Right lobe of liver (tissue), 6 donors: ENCODE measurements around the gene SLC17A4. TPM values are rescaled to one million over a fixed set of nuclear protein-coding genes. Genes with fewer than 3 reads are reported as not detected.
"Not testable (repeated sequence)": the region's sequence is repeated elsewhere in the genome, so short reads cannot be mapped to it uniquely, and the experiment has no call there.

Experiments used
- ATAC-seq, 4 donors: fragments of 200-7000 bp; cut with Tn5 transposase; one replicate each; pipeline ENCODE4 v1.9.1; 2020; ENCODE audit warnings: mild to moderate bottlenecking in 4 of 4, moderate library complexity in 4 of 4
- DNase-seq, 3 donors: peaks; one replicate each; pipeline ENCODE4 v3.0.0-alpha.2; 2020
- H3K27ac ChIP-seq, 3 donors: fragments of 200-600 bp; one replicate each; pipeline ENCODE4 v1.8.0; 2022
- H3K27me3 ChIP-seq, 2 donors: fragments of 200-600 bp; one replicate each; pipeline ENCODE4 v1.8.0; 2022
- H3K36me3 ChIP-seq, 4 donors: fragments of 200-600 bp; sonication (generic) in 1 of 4; one replicate each; pipeline versions ENCODE4 v1.5.1 to v1.8.0; 2017 to 2022; ENCODE audit warnings: control low read depth in 1 of 4
- H3K4me1 ChIP-seq, 4 donors: fragments of 200-600 bp; sonication (generic) in 1 of 4; one replicate each; pipeline versions ENCODE4 v1.5.1 to v1.8.0; 2017 to 2022; ENCODE audit warnings: control low read depth in 1 of 4
- H3K4me3 ChIP-seq, 3 donors: fragments of 200-600 bp; one replicate each; pipeline ENCODE4 v1.8.0; 2022
- H3K9me3 ChIP-seq, 4 donors: fragments of 200-600 bp; sonication (generic) in 1 of 4; one replicate each; pipeline versions ENCODE4 v1.5.1 to v1.8.0; 2017 to 2022; ENCODE audit warnings: control low read depth in 1 of 4
- POLR2A ChIP-seq: fragments of 450-650 bp; IDR thresholded peaks from one replicate; pipeline ENCODE4 v1.6.1; 2017; ENCODE audit warnings: antibody characterized with exemption, mild to moderate bottlenecking
- WGBS: methylation state at CpG from one replicate; pipeline ENCODE4 v1.1.6; 2018; ENCODE audit warnings: low coverage, low lambda C conversion rate; ENCODE audit not compliant: insufficient coverage; ENCODE audit errors: missing lambda C conversion rate; 5-methylcytosine and 5-hydroxymethylcytosine counted together
- intact Hi-C, 2 donors: fragments of 100-400 bp; cut with DNase I; formaldehyde crosslinking; loops; one replicate each; pipeline versions ENCODE4 v1.11.2 to v1.14.1; 2022
- total RNA-seq, 6 experiments: library from RNA; depleted of rRNA in 2 of 6; stranded (reverse); fragments of >200 nt in 2 of 6; fragmentation: NEBNext Ultra II Directional in 3 of 6; extraction: Animal tissue kit (Norgen Biotek cat#: 25700) in 3 of 6; gene quantifications; one replicate each; pipeline versions ENCODE4 v1.1.0 to v1.2.4, GENCODE V29; 2016 to 2023
- TF ChIP-seq, protein P1 (sequence below), 4 donors: fragments of 200-600 bp in 3 of 4; fragments of 450-650 bp in 1 of 4; IDR thresholded peaks; one replicate each; pipeline versions ENCODE4 v1.5.1 to v1.8.0; 2016 to 2022; ENCODE audit warnings: antibody characterized with exemption in 4 of 4, mild to moderate bottlenecking in 2 of 4
- donor health status: DM: no; HTN: yes; CAD: no.
- donor health status: DM: no; HTN: no; CAD: no.
- donor health status: DM: no; HTN: no; CAD: no.
- donor health status: DM: no; HTN: yes; CAD: no.
- donor health status: DM: no; HTN: yes; CAD: no.

SLC17A4 gene
- total RNA-seq, 6 experiments from 2014 or later = 6.8 to 23.7 (median 19.5) TPM

DNA sequence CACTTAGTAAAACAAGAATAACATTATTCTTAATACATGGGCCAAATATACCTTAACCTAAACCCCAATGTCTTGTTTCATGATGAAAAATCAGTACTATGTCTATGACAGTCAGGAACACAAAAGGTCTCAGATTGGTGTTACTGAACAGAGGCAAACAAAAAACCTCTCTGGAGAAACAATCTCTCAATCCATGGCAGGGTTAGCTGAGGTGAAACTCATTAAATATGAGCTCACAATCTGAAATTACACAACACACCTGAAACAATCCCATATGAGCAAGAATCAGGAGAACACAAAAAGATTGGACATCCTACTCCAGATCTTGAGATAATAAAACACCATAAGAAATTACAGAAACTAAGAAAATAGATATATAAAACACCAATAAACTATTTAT lies 6.5 kb upstream of the SLC17A4 start:
- ATAC-seq = peak; percentile 69 to 82 (median 70)
- Histone ChIP-seq H3K27ac (peak overlapping the region in 2 of 3 donors; percentile 1 to 10), H3K27me3 (no peaks in the 10 kb centered on the region), H3K4me1 (peaks cover 0 to 29% (median 11%) of the 10 kb centered on the region in 4 donors), H3K9me3 (no peaks in the 10 kb centered on the region), H3K4me3 (no peak overlapping the region), H3K36me3 (no peaks in the 10 kb centered on the region)
- intact Hi-C loops = no loop called here
- TF ChIP-seq, protein P1, sequence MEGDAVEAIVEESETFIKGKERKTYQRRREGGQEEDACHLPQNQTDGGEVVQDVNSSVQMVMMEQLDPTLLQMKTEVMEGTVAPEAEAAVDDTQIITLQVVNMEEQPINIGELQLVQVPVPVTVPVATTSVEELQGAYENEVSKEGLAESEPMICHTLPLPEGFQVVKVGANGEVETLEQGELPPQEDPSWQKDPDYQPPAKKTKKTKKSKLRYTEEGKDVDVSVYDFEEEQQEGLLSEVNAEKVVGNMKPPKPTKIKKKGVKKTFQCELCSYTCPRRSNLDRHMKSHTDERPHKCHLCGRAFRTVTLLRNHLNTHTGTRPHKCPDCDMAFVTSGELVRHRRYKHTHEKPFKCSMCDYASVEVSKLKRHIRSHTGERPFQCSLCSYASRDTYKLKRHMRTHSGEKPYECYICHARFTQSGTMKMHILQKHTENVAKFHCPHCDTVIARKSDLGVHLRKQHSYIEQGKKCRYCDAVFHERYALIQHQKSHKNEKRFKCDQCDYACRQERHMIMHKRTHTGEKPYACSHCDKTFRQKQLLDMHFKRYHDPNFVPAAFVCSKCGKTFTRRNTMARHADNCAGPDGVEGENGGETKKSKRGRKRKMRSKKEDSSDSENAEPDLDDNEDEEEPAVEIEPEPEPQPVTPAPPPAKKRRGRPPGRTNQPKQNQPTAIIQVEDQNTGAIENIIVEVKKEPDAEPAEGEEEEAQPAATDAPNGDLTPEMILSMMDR (IDR thresholded peaks at IDR 0.05) = no peak
- no peak for TF ChIP-seq POLR2A
- no peak for DNase-seq

DNA sequence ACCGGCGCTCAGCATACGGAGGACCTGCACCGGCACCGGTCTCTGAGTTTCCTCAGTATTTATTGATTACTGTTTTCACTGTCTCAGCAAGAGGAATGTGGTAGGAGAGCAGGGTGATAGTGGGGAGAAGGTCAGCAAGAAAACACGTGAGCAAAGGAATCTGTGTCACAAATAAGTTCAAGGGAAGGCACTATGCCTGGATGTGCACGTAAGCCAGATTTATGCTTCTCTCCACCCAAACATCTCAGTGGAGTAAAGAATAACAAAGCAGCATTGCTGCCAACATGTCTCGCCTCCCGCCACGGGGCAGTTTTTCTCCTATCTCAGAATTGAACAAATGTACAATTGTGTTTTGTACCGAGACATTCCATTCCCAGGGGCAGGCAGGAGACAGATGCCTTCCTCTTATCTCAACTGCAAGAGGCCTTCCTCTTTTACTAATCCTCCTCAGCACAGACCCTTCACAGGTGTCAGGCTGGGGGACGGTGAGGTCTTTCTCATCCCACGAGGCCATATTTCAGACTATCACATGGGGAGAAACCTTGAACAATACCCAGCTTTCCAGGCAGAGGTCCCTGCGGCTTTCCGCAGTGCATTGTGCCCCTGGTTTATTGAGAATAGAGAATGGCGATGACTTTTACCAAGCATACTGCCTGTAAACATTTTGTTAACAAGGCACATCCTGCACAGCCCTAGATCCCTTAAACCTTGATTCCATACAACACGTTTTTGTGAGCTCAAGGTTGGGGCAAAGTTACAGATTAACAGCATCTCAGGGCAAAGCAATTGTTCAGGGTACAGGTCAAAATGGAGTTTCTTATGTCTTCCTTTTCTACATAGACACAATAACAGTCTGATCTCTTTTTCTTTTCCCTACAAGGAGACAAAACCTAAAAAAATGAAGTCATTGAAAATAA lies 5.7 kb upstream of the SLC17A4 start:
- Histone ChIP-seq H3K4me1 (peaks cover 0 to 29% (median 14%) of the 10 kb centered on the region in 4 donors), H3K27ac (peak overlapping the region in 2 of 3 donors; percentile 1 to 10)
- ATAC-seq, H3K27me3 ChIP-seq, H3K9me3 ChIP-seq, H3K4me3 ChIP-seq, H3K36me3 ChIP-seq, DNase-seq, intact Hi-C loops: not testable (repeated sequence)
- 22% methylated on average over 10 of the region's 17 CpGs for WGBS

DNA sequence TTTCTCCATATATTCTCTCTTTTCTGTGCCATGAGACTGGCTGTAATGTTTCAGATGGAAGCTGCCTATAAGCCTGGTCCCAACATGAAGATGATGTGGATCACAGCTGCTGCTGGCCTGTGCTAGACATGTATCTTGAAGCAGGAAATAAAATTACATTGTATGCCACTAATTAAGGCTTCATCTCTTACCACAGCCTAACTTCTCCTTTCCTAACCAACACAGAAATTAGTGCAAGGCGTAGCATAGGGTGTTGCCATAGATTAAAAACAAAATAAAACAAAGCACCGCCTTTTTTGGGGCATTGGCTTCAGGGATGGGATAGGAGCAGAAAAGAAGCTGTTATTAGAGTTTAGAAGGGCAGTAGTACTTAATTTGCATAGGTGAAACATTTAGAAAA lies 4.7 kb upstream of the SLC17A4 start:
- Histone ChIP-seq H3K4me3 (no peak overlapping the region), H3K27ac (no peak overlapping the region), H3K4me1 (peaks cover 0 to 33% (median 14%) of the 10 kb centered on the region in 4 donors), H3K36me3 (no peaks in the 10 kb centered on the region), H3K27me3 (no peaks in the 10 kb centered on the region), H3K9me3 (no peaks in the 10 kb centered on the region)
- DNase-seq (no peak), ATAC-seq (no peak)
- intact Hi-C loops = no loop called here
- TF ChIP-seq POLR2A = no peak
- TF ChIP-seq, protein P1 (IDR thresholded peaks at IDR 0.05) = no peak
- 45% methylated on average over 2 of the region's 2 CpGs for WGBS

DNA sequence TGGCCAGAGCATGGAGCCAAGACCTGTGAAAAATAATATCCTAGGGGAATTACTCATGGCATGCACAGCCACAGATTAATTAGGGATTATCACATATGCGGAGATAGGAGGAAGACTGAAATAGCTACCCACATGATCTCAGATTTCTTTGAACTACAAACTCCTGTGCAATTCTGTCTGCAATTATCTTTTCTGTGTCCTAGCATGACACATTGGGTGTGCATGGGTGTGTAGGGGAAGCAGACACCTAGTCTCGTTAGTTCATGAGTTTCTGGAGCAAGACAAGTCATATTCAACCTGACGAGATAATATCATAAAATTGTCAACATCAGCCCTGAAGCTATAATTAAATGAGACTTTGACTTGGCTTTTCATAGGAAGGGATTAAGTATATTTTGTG lies 3.6 kb upstream of the SLC17A4 start:
- H3K27ac ChIP-seq = no peak overlapping the region
- WGBS = 56% methylated on average over 3 of the region's 3 CpGs
- intact Hi-C loops = no loop called here

DNA sequence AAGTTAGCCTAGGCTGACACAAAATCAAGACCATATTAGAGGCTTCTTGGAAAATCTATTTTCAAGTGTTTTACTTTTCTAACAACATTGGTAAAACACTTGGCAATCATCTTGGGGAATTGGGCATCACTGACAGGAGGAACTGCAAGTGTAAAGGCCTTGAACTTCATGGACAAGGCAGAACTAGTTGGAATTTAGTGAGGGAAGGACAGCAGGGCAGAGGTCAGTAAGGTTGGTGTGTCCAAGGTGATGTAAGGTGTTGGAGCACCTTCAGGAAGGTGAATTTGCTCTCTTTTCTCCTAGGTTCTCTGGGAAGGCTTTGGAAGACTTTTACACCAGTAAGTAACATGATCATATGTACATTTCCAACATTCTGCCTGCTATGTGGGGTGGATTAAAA lies 1.5 kb upstream of the SLC17A4 start:
- intact Hi-C loops = no loop called here
- H3K4me3 ChIP-seq = no peak overlapping the region
- H3K9me3 ChIP-seq = no peaks in the 10 kb centered on the region
- no peaks in the 10 kb centered on the region for H3K27me3 ChIP-seq
- ATAC-seq = no peak
- TF ChIP-seq, protein P1 (IDR thresholded peaks at IDR 0.05) = no peak
- no peak for TF ChIP-seq POLR2A
- peaks cover 0 to 28% (median 6%) of the 10 kb centered on the region in 4 donors for H3K4me1 ChIP-seq
- no peak overlapping the region for H3K27ac ChIP-seq
- no peaks in the 10 kb centered on the region for H3K36me3 ChIP-seq
- DNase-seq = no peak

More for the DNA sequence above, 3.6 kb upstream of the SLC17A4 start:
- DNase-seq (no peak), ATAC-seq (no peak)
- Histone ChIP-seq H3K4me1 (peaks cover 0 to 33% (median 12%) of the 10 kb centered on the region in 4 donors), H3K4me3 (no peak overlapping the region), H3K36me3 (no peaks in the 10 kb centered on the region), H3K9me3 (no peaks in the 10 kb centered on the region), H3K27me3 (no peaks in the 10 kb centered on the region)
- no peak for TF ChIP-seq POLR2A
- TF ChIP-seq, protein P1 (IDR thresholded peaks at IDR 0.05) = no peak
